Measurements from ENCODE around the gene DUS1L.

DUS1L gene

GRCh38 chr17:82087961-82088837 lies 22.6 kb upstream of the DUS1L start:
- no peak for DNase-seq (ENCODE audit: low spot score)

GRCh38 chr17:82086941-82087906 lies 21.6 kb upstream of the DUS1L start:
- DNase-seq (ENCODE audit: low spot score), result no peak

GRCh38 chr17:82085931-82086764 lies 20.5 kb upstream of the DUS1L start:
- no peak for DNase-seq (ENCODE audit: low spot score)

GRCh38 chr17:82085031-82085861 lies 19.6 kb upstream of the DUS1L start:
- DNase-seq (ENCODE audit: low spot score), result no peak

GRCh38 chr17:82084373-82085030 lies 18.9 kb upstream of the DUS1L start:
- no peak for DNase-seq (ENCODE audit: low spot score)

GRCh38 chr17:82083533-82084359 lies 18.1 kb upstream of the DUS1L start:
- DNase-seq (ENCODE audit: low spot score), result no peak

GRCh38 chr17:82083009-82083408 lies 17.4 kb upstream of the DUS1L start:
- DNase-seq (ENCODE audit: low spot score), result no peak

GRCh38 chr17:82082456-82082855 lies 16.9 kb upstream of the DUS1L start:
- no peak for DNase-seq (ENCODE audit: low spot score)

GRCh38 chr17:82081966-82082365 lies 16.4 kb upstream of the DUS1L start:
- no peak for DNase-seq (ENCODE audit: low spot score)

- DNase-seq (ENCODE audit: low spot score), result no peak
Observed at GRCh38 chr17:82081546-82081945, 15.9 kb upstream of the DUS1L start.

GRCh38 chr17:82080789-82081464 lies 15.3 kb upstream of the DUS1L start:
- no peak for DNase-seq (ENCODE audit: low spot score)

- DNase-seq (ENCODE audit: low spot score), result no peak
Observed at GRCh38 chr17:82080048-82080788, 14.6 kb upstream of the DUS1L start.

GRCh38 chr17:82079001-82079677 lies 13.5 kb upstream of the DUS1L start:
- no peak for DNase-seq (ENCODE audit: low spot score)

- DNase-seq (ENCODE audit: low spot score), result no peak
Observed at GRCh38 chr17:82078433-82078832, 12.8 kb upstream of the DUS1L start.

- DNase-seq (ENCODE audit: low spot score), result no peak
Observed at GRCh38 chr17:82077617-82078358, 12.2 kb upstream of the DUS1L start.

- DNase-seq (ENCODE audit: low spot score), result no peak
Observed at GRCh38 chr17:82076785-82077591, 11.4 kb upstream of the DUS1L start.

Measured in D341Med (cell line).